ENCODE results near the gene PIPOX.
"Not testable (repeated sequence)": the region's sequence is repeated elsewhere in the genome, so short reads cannot be mapped to it uniquely, and the experiment has no call there.

Gene PIPOX

GRCh38 chr17:29076722-29077121, 33.8 kb downstream of the PIPOX start:
- DNase-seq: no peak

- DNase-seq: no peak
These were observed 34.4 kb downstream of the PIPOX start for GRCh38 chr17:29077320-29077719.

- no peak for DNase-seq
These were observed 35.5 kb downstream of the PIPOX start for GRCh38 chr17:29078183-29079045.

GRCh38 chr17:29079433-29079832, 36.5 kb downstream of the PIPOX start:
- DNase-seq: no peak

GRCh38 chr17:29079887-29080286, 36.9 kb downstream of the PIPOX start:
- DNase-seq: no peak

GRCh38 chr17:29080323-29080722, 37.4 kb downstream of the PIPOX start:
- no peak for DNase-seq

GRCh38 chr17:29080965-29081364, 38.0 kb downstream of the PIPOX start:
- no peak for DNase-seq

GRCh38 chr17:29084541-29085146, 41.7 kb downstream of the PIPOX start:
- DNase-seq: no peak

GRCh38 chr17:29085223-29085622, 42.3 kb downstream of the PIPOX start:
- DNase-seq: no peak

- DNase-seq: no peak
These were observed 43.8 kb downstream of the PIPOX start for GRCh38 chr17:29086628-29087332.

- DNase-seq: not testable (repeated sequence)
These were observed 45.8 kb downstream of the PIPOX start for GRCh38 chr17:29088782-29089181.

- no peak for DNase-seq
These were observed 46.7 kb downstream of the PIPOX start for GRCh38 chr17:29089601-29090044.

GRCh38 chr17:29090108-29090507, 47.2 kb downstream of the PIPOX start:
- no peak for DNase-seq

GRCh38 chr17:29090750-29091605, 48.0 kb downstream of the PIPOX start:
- no peak for DNase-seq

GRCh38 chr17:29091606-29092289, 48.8 kb downstream of the PIPOX start:
- DNase-seq: no peak

- no peak for DNase-seq
These were observed 50.3 kb downstream of the PIPOX start for GRCh38 chr17:29093090-29093871.

- DNase-seq: no peak
These were observed 51.3 kb downstream of the PIPOX start for GRCh38 chr17:29094101-29094708.

GRCh38 chr17:29095439-29095838, 52.5 kb downstream of the PIPOX start:
- no peak for DNase-seq

GRCh38 chr17:29096094-29096493, 53.2 kb downstream of the PIPOX start:
- no peak for DNase-seq

- DNase-seq: no peak
These were observed 56.6 kb downstream of the PIPOX start for GRCh38 chr17:29099527-29099926.

- no peak for DNase-seq
These were observed 57.4 kb downstream of the PIPOX start for GRCh38 chr17:29100296-29100695.
